Measurements from ENCODE around the gene JAKMIP2. TPM values are rescaled to one million over a fixed set of nuclear protein-coding genes. Genes with fewer than 3 reads are reported as not detected.

JAKMIP2 gene
- total and polyA plus RNA-seq, 2 donors (not counting 3 experiments of a cell fraction or from before 2014, with no cell fraction given) = not detected

DNA sequence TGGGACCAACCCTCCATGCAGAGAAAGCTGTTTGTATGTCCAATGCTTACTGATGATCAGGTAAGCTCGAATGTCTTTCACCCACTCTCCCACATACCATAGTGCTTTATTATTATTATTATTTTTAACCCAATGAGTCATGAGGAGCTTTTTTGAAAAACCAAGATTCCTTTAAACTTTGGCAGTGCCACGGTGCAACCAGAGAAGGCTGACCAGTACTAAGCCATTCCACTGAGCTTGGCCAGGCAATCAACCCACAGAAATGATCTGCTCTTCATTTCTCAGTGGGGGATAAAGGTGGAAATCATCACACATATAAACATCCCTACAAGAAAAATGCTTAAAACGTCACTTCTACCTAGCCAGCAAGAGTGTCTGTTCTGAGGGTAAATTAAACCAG, 35.5 kb downstream of the JAKMIP2 start:
- TF ChIP-seq POLR2AphosphoS5 (IDR thresholded peaks at IDR 0.05; ENCODE audit: insufficient read depth, low read depth, low read length) = no peak
- no peak for TF ChIP-seq MYC (IDR thresholded peaks at IDR 0.05; ENCODE audit: low read depth, low read length)
- no peak for TF ChIP-seq POLR2A (IDR thresholded peaks at IDR 0.05; ENCODE audit: low read depth, low read length)
- no peak for TF ChIP-seq EZH2 (IDR thresholded peaks at IDR 0.05; ENCODE audit: borderline replicate concordance, low read depth, low read length, severe bottlenecking)
- TF ChIP-seq JUN (IDR thresholded peaks at IDR 0.05; ENCODE audit: borderline replicate concordance, insufficient read depth, insufficient read length, low read depth) = no peak
- no peak for TF ChIP-seq FOS (IDR thresholded peaks at IDR 0.05; ENCODE audit: borderline replicate concordance, insufficient read depth, low read length)
- TF ChIP-seq, protein P1, sequence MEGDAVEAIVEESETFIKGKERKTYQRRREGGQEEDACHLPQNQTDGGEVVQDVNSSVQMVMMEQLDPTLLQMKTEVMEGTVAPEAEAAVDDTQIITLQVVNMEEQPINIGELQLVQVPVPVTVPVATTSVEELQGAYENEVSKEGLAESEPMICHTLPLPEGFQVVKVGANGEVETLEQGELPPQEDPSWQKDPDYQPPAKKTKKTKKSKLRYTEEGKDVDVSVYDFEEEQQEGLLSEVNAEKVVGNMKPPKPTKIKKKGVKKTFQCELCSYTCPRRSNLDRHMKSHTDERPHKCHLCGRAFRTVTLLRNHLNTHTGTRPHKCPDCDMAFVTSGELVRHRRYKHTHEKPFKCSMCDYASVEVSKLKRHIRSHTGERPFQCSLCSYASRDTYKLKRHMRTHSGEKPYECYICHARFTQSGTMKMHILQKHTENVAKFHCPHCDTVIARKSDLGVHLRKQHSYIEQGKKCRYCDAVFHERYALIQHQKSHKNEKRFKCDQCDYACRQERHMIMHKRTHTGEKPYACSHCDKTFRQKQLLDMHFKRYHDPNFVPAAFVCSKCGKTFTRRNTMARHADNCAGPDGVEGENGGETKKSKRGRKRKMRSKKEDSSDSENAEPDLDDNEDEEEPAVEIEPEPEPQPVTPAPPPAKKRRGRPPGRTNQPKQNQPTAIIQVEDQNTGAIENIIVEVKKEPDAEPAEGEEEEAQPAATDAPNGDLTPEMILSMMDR (IDR thresholded peaks at IDR 0.05; ENCODE audit: extremely low read depth in 1 of 2, insufficient read depth in 1 of 2, low read depth in 1 of 2, low read length in 2 of 2) = no peak
- TF ChIP-seq GATA2 (IDR thresholded peaks at IDR 0.05; ENCODE audit: insufficient read depth, insufficient read length, low read depth, low read length) = no peak
- TF ChIP-seq, protein P2, sequence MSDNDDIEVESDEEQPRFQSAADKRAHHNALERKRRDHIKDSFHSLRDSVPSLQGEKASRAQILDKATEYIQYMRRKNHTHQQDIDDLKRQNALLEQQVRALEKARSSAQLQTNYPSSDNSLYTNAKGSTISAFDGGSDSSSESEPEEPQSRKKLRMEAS (IDR thresholded peaks at IDR 0.05; ENCODE audit: insufficient read depth, insufficient read length) = no peak
- DNase-seq (ENCODE audit: low read depth, low spot score) (no peak), FAIRE-seq (no peak)
- Histone ChIP-seq H3K4me3 (replicated peaks in 1 of 3; ENCODE audit: insufficient read depth in 1 of 3, low read depth in 1 of 3, low read length in 3 of 3) (no peak overlapping the region), H2AFZ (ENCODE audit: low read depth, low read length) (no peak overlapping the region), H3K27me3 (ENCODE audit: control insufficient read depth in 2 of 2, insufficient read depth in 2 of 2, low read length in 2 of 2) (no peaks in the 10 kb centered on the region), H3K79me2 (ENCODE audit: control insufficient read depth, insufficient read depth, low read length) (no peaks in the 10 kb centered on the region), H3K9me1 (replicated peaks; ENCODE audit: control insufficient read depth, extremely low read depth, insufficient read depth, low read length) (peaks cover 3% of the 10 kb centered on the region), H3K4me1 (ENCODE audit: control insufficient read depth, extremely low read depth, insufficient read depth, low read length) (no peaks in the 10 kb centered on the region), H3K9me3 (replicated peaks; ENCODE audit: control insufficient read depth, insufficient read depth, low read length) (no peaks in the 10 kb centered on the region), H4K20me1 (replicated peaks; ENCODE audit: control insufficient read depth, extremely low read depth, insufficient read depth, low read length) (no peaks in the 10 kb centered on the region), H3K4me2 (ENCODE audit: insufficient read depth, low read length) (no peak overlapping the region), H3K27ac (ENCODE audit: insufficient read depth, low read depth, low read length) (no peak overlapping the region), H3K9ac (replicated peaks; ENCODE audit: extremely low read depth, insufficient read depth, low read length) (no peak overlapping the region), H3K36me3 (ENCODE audit: control insufficient read depth in 2 of 2, extremely low read depth in 1 of 2, insufficient read depth in 2 of 2, low read length in 2 of 2) (no peaks in the 10 kb centered on the region)
- dilution Hi-C loops (cut with MboI; ENCODE audit: extremely low pct_ligation_motif_present, low sequenced_read_pairs) (no loop called here), intact Hi-C loops (cut with micrococcal nuclease) (no loop called here)
- BruUV-seq (replicated peaks) = no TSS peak
- ChIA-PET POLR2A (no interaction called here), CTCF (interaction anchor here (1.0 to 1.3 kb wide), 2 partner anchors 12 to 119 kb away, joined by 3 read pairs; no protein-coding TSS in a partner anchor)
